GM12878 (cell line): Measurements from ENCODE around the gene CRACDL. TPM values are rescaled to one million over a fixed set of nuclear protein-coding genes. Genes with fewer than 3 reads are reported as not detected.

Source experiments
- ATAC-seq: fragments of 200-7000 bp; cut with Tn5 transposase; 3 replicates; pipeline ENCODE4 v1.9.1; 2020; ENCODE audit warnings: mild to moderate bottlenecking, moderate library complexity
- BruUV-seq: library from RNA; stranded (reverse); fragments of 400-500 nt; replicated peaks from 2 replicates; lab custom pipeline; 2021; lab: Mats Ljungman, UMichigan
- CTCF ChIA-PET: fragments of 300-600 bp; sonication (Branson Sonifier 250); formaldehyde crosslinking; extraction: SDS; loops from one replicate; lab custom pipeline; 2021; ENCODE audit warnings: inconsistent platforms; lab: Yijun Ruan, JAX
- POLR2A ChIA-PET: fragments of 350-600 bp; formaldehyde crosslinking; extraction: SDS; loops from one replicate; lab custom pipeline; 2021; ENCODE audit warnings: inconsistent platforms; lab: Charles Lee
- RAD21 ChIA-PET: fragments of 300-600 bp; sonication (Branson Sonifier 250); formaldehyde crosslinking; loops from one replicate; lab custom pipeline; 2023; ENCODE audit warnings: antibody characterized with exemption; ENCODE audit not compliant: unreplicated experiment; lab: Charles Lee
- SMC1A ChIA-PET: fragments of 300-600 bp; sonication (Branson Sonifier 250); formaldehyde crosslinking; loops from one replicate; lab custom pipeline; 2023; ENCODE audit not compliant: unreplicated experiment, uncharacterized antibody; lab: Charles Lee
- DNase-seq: peaks from one replicate; pipeline ENCODE4 v3.0.0-alpha.2; 2011; ENCODE audit warnings: low read depth, low spot score
- FAIRE-seq: peaks from 3 replicates; lab custom pipeline; 2011; peaks lifted over from hg19 to GRCh38; lab: Jason Lieb, UNC
- H2AFZ ChIP-seq: 2 replicates; pipeline ENCODE4 v1.6.0; 2011; ENCODE audit warnings: low read depth, low read length, control low read depth; ENCODE audit not compliant: control insufficient read depth
- H3K27ac ChIP-seq: 2 replicates; pipeline ENCODE4 v1.5.1; 2011; ENCODE audit warnings: control low read depth; ENCODE audit not compliant: control insufficient read depth, insufficient read depth
- H3K27me3 ChIP-seq, 2 experiments: replicated peaks in 1 of 2; 2 replicates each; pipeline versions ENCODE4 v1.6.0 to v1.6.1; 2011; ENCODE audit warnings: low read length in 1 of 2; ENCODE audit not compliant: control insufficient read depth in 2 of 2, insufficient read depth in 2 of 2
- H3K36me3 ChIP-seq, 2 experiments: 2 replicates each; pipeline ENCODE4 v1.5.1; 2011; ENCODE audit warnings: low read length in 1 of 2; ENCODE audit not compliant: control insufficient read depth in 2 of 2, insufficient read depth in 2 of 2
- H3K4me1 ChIP-seq: 2 replicates; pipeline ENCODE4 v1.6.1; 2011; ENCODE audit warnings: mild to moderate bottlenecking, low read length, moderate library complexity, mixed read lengths; ENCODE audit not compliant: control insufficient read depth, insufficient read depth
- H3K4me2 ChIP-seq: 2 replicates; pipeline ENCODE4 v1.6.0; 2011; ENCODE audit warnings: control low read depth; ENCODE audit not compliant: control insufficient read depth, insufficient read depth
- H3K4me3 ChIP-seq: fragments of 200-600 bp; sonication (generic); 2 replicates; pipeline ENCODE4 v1.5.1; 2016
- H3K79me2 ChIP-seq: 2 replicates; pipeline ENCODE4 v1.6.0; 2011; ENCODE audit warnings: low read length; ENCODE audit not compliant: control insufficient read depth, insufficient read depth
- H3K9ac ChIP-seq: 2 replicates; pipeline ENCODE4 v1.8.0; 2011; ENCODE audit warnings: low read length, control low read depth, mixed read lengths; ENCODE audit not compliant: control insufficient read depth, insufficient read depth
- H3K9me3 ChIP-seq: replicated peaks from 3 replicates; pipeline ENCODE4 v1.5.1; 2011; ENCODE audit warnings: mild to moderate bottlenecking, low read length; ENCODE audit not compliant: control insufficient read depth, insufficient read depth
- H4K20me1 ChIP-seq: 2 replicates; pipeline ENCODE4 v1.6.0; 2011; ENCODE audit not compliant: control insufficient read depth, insufficient read depth
- ATF3 ChIP-seq: IDR thresholded peaks from 2 replicates; pipeline ENCODE4 v1.6.1; 2011; ENCODE audit warnings: low read depth, mild to moderate bottlenecking, low read length, moderate library complexity, borderline replicate concordance; ENCODE audit errors: extremely low read depth
- BCL3 ChIP-seq: IDR thresholded peaks from 2 replicates; pipeline ENCODE4 v1.6.1; 2011; ENCODE audit warnings: borderline replicate concordance, low read depth, mild to moderate bottlenecking, moderate library complexity, low read length; ENCODE audit not compliant: insufficient read depth, poor library complexity, severe bottlenecking
- BMI1 ChIP-seq: fragments of 450-650 bp; IDR thresholded peaks from 2 replicates; pipeline ENCODE4 v1.6.1; 2016; ENCODE audit warnings: mild to moderate bottlenecking, moderate library complexity, borderline replicate concordance
- CHD1 ChIP-seq: IDR thresholded peaks from 2 replicates; pipeline ENCODE4 v1.6.1; 2012; ENCODE audit warnings: low read depth, low read length, improper control_type of control experiment
- ESRRA ChIP-seq: IDR thresholded peaks from 2 replicates; pipeline ENCODE4 v1.6.1; 2012; ENCODE audit warnings: mild to moderate bottlenecking, low read length, improper control_type of control experiment
- MYC ChIP-seq: IDR thresholded peaks from 2 replicates; pipeline ENCODE4 v1.6.1; 2011; ENCODE audit warnings: mild to moderate bottlenecking, low read length, moderate library complexity, inconsistent platforms; ENCODE audit not compliant: insufficient read depth, insufficient replicate concordance, insufficient read length, severe bottlenecking
- NBN ChIP-seq: fragments of 450-650 bp; IDR thresholded peaks from 2 replicates; pipeline ENCODE4 v1.6.1; 2016
- NRF1 ChIP-seq: conservative IDR thresholded peaks from 2 replicates; pipeline ENCODE4 v1.6.1; 2011; ENCODE audit warnings: mild to moderate bottlenecking, low read depth, low read length, improper control_type of control experiment
- SMARCA5 ChIP-seq: fragments of 450-650 bp; IDR thresholded peaks from 2 replicates; pipeline ENCODE4 v1.6.1; 2017; ENCODE audit warnings: mild to moderate bottlenecking
- SPI1 ChIP-seq: IDR thresholded peaks from 2 replicates; pipeline ENCODE4 v1.6.1; 2011; ENCODE audit warnings: low read depth, mild to moderate bottlenecking, low read length, moderate library complexity, borderline replicate concordance; ENCODE audit not compliant: insufficient read depth
- SREBF1 ChIP-seq: IDR thresholded peaks from 2 replicates; pipeline ENCODE4 v1.6.1; 2012; ENCODE audit warnings: mild to moderate bottlenecking, low read length
- STAT3 ChIP-seq: IDR thresholded peaks from 2 replicates; pipeline ENCODE4 v1.6.1; 2011; ENCODE audit warnings: low read depth, low read length, improper control_type of control experiment
- USF1 ChIP-seq: IDR thresholded peaks from 2 replicates; pipeline ENCODE4 v1.6.1; 2011; ENCODE audit warnings: borderline replicate concordance, low read depth, mild to moderate bottlenecking, moderate library complexity, mixed read lengths, low read length; ENCODE audit not compliant: insufficient read depth; ENCODE audit errors: extremely low read length
- ZBTB11 ChIP-seq: fragments of 450-650 bp; formaldehyde crosslinking; IDR thresholded peaks from 2 replicates; pipeline ENCODE4 v1.5.0; 2022; ENCODE audit warnings: mild to moderate bottlenecking, missing genetic modification characterization
- ZSCAN29 ChIP-seq: fragments of 450-650 bp; IDR thresholded peaks from 2 replicates; pipeline ENCODE4 v1.6.1; 2017; ENCODE audit warnings: mild to moderate bottlenecking, moderate library complexity
- WGBS: methylation state at CpG from one replicate; pipeline ENCODE4 v1.1.6; 2016; ENCODE audit warnings: low lambda C conversion rate; ENCODE audit not compliant: insufficient replicate concordance, insufficient coverage; ENCODE audit errors: missing lambda C conversion rate; 5-methylcytosine and 5-hydroxymethylcytosine counted together
- in situ Hi-C: fragments of 300-500 bp; cut with MboI; formaldehyde crosslinking; loops from 9 replicates; pipeline ENCODE4 v1.14.3; 2018; ENCODE audit warnings: mixed read lengths
- intact Hi-C: fragments of 100-400 bp; cut with micrococcal nuclease; formaldehyde crosslinking; loops from one replicate; pipeline ENCODE4 v1.14.2; 2022; ENCODE audit not compliant: unreplicated experiment
- polyA plus RNA-seq, 11 experiments: library from polyadenylated mRNA; depleted of rRNA in 4 of 11; unstranded in 6 of 11; stranded (reverse) in 5 of 11; fragments of >200 nt; fragmentation: Nextera tagmentation in 4 of 11; fragmentation: Illumina TruSeq in 1 of 11; extraction: Ambion mirVana in 4 of 11; extraction: Trizol in 1 of 11; gene quantifications; 1 replicate in 1 of 11; 2 replicates in 10 of 11; pipeline versions ENCODE4 v1.2.1 to v1.2.3, GENCODE V29; 2011 to 2016; ENCODE audit warnings: inconsistent platforms in 2 of 11, missing spikeins in 2 of 11, low read depth in 1 of 11
- total RNA-seq, 4 experiments: library from RNA; depleted of rRNA in 3 of 4; stranded (reverse); fragments of >200 nt in 3 of 4; fragmentation: Illumina TruSeq in 1 of 4; extraction: Trizol in 1 of 4; gene quantifications; 2 replicates each; pipeline versions ENCODE4 v1.2.1 to v1.2.3, GENCODE V29; 2013 to 2021

The CRACDL gene
- total and polyA plus RNA-seq, 10 of the 15 experiments (the other 5 are each of a cell fraction or from before 2014, with no cell fraction given) = 0.03 to 0.72 (median 0.14) TPM

GRCh38 chr2:98932778-98933343, 3.2 kb downstream of the CRACDL start (continued):
- TF ChIP-seq ZBTB11 (no peak), CHD1 (no peak), USF1 (no peak), NBN (no peak), ESRRA (no peak), BMI1 (no peak), SREBF1 (no peak)

GRCh38 chr2:98932164-98932563, 3.9 kb downstream of the CRACDL start:
- H3K9ac ChIP-seq = no peak overlapping the region
- RAD21 ChIA-PET = no interaction called here
- ATAC-seq = no peak
- no peak overlapping the region for H2AFZ ChIP-seq
- no TSS peak for BruUV-seq
- POLR2A ChIA-PET = no interaction called here
- peaks cover 6 to 13% of the 10 kb centered on the region in 2 experiments for H3K27me3 ChIP-seq
- H4K20me1 ChIP-seq = no peaks in the 10 kb centered on the region
- 68% methylated on average over 8 of the region's 8 CpGs for WGBS
- H3K79me2 ChIP-seq = no peaks in the 10 kb centered on the region
- H3K36me3 ChIP-seq = no peaks in the 10 kb centered on the region
- no peak overlapping the region for H3K27ac ChIP-seq
- FAIRE-seq = no peak
- intact Hi-C loops (no loop called here), in situ Hi-C loops (no loop called here)
- CTCF ChIA-PET = no interaction called here
- DNase-seq = no peak
- H3K4me2 ChIP-seq = no peak overlapping the region
- no peak overlapping the region for H3K4me3 ChIP-seq
- H3K9me3 ChIP-seq = no peaks in the 10 kb centered on the region
- no peaks in the 10 kb centered on the region for H3K4me1 ChIP-seq
- SMC1A ChIA-PET = no interaction called here
- TF ChIP-seq BCL3 = no peak
- TF ChIP-seq NRF1 = no peak
- no peak for TF ChIP-seq STAT3
- no peak for TF ChIP-seq ATF3
- no peak for TF ChIP-seq SMARCA5
- TF ChIP-seq SPI1 = no peak
- no peak for TF ChIP-seq MYC
- TF ChIP-seq BMI1 = no peak
- no peak for TF ChIP-seq ZSCAN29
